ENCODE measurements around the gene ITGAD.
A peak's percentile ranks its signal among the peaks of the same experiment; 100 is the strongest.
"Not testable (repeated sequence)": the region's sequence is repeated elsewhere in the genome, so short reads cannot be mapped to it uniquely, and the experiment has no call there.

Gene ITGAD

GRCh38 chr16:31436221-31437045 is 43.3 kb downstream of the ITGAD start:
- DNase-seq = no peak

- no peak for DNase-seq
Observed at GRCh38 chr16:31438414-31438813, 45.3 kb downstream of the ITGAD start.

- DNase-seq = not testable (repeated sequence)
Observed at GRCh38 chr16:31439023-31439422, 45.9 kb downstream of the ITGAD start.

GRCh38 chr16:31439519-31439918 is 46.4 kb downstream of the ITGAD start:
- no peak for DNase-seq

DNA sequence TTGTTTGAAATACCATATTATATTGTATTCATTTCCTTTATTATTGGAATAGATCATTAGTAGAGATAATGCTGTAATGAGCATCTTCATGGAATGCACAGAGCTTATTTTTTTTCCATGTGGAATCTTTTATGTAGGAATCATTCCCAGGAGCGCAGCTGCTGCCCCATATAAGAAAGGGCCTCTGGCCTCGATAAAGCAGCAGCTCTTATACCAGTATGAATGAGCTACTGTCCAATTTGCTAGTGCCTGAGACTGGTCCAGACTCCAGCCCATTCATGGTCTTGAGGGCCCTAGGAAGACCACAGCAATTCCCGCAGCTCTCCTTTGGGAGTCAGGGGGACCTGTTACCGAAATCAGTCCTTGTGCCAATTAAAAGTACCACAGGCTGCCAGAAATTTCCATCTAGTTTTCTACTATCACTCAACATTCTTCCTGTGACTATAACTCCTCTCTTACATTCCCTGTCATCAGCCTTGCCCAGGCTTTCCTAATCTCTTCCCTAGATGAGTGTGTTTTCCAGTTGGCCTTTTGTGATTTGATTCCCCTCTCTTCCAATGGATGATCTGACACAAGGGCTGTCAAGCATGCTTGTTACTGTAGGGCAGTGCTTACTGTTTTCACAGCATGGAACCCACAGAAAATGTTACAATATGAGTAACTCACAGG is 47.5 kb downstream of the ITGAD start:
- DNase-seq = no peak

DNA sequence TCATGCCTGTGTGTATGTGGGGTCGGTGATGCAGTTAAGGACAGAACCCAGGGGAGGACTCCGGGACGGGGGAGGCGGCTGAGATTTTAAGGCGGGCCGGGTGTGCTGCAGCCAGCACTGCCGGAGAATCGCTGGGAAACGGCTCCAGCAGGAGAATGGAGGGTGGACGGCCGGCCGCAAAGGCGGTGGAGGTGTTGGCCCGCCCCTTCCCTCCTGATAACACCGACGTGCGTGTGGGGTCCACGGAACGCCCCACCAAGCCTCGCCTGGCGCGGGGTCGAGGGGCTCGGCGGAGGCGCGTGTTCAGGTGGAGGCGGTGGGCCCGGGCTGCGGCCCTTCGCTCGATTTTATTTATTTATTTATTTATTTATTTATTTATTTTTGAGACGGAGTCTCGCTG is 48.8 kb downstream of the ITGAD start:
- DNase-seq = no peak

GRCh38 chr16:31445931-31446330 is 52.8 kb downstream of the ITGAD start:
- DNase-seq = not testable (repeated sequence)

DNA sequence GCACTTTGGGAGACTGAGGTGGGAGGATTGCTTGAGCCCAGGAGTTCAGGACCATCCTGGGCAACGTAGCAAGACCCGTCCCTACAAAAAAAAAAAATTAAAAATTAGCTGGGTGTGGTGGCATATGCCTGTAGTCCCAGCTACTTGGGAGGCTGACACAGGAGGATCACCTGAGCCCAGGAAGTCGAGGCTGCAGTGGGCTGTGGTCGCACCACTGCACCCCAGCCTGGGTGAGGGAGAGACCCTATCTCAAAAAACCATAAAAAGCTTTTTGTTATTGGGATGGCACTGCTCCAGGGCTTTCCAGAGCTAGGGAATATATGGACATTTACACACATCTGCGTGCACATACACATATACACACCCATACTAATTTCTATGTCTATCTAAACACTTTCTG is 58.1 kb downstream of the ITGAD start:
- no peak for DNase-seq

GRCh38 chr16:31451681-31452351 is 58.7 kb downstream of the ITGAD start:
- no peak for DNase-seq

- DNase-seq = no peak
Observed at GRCh38 chr16:31452631-31453106, 59.5 kb downstream of the ITGAD start.

DNA sequence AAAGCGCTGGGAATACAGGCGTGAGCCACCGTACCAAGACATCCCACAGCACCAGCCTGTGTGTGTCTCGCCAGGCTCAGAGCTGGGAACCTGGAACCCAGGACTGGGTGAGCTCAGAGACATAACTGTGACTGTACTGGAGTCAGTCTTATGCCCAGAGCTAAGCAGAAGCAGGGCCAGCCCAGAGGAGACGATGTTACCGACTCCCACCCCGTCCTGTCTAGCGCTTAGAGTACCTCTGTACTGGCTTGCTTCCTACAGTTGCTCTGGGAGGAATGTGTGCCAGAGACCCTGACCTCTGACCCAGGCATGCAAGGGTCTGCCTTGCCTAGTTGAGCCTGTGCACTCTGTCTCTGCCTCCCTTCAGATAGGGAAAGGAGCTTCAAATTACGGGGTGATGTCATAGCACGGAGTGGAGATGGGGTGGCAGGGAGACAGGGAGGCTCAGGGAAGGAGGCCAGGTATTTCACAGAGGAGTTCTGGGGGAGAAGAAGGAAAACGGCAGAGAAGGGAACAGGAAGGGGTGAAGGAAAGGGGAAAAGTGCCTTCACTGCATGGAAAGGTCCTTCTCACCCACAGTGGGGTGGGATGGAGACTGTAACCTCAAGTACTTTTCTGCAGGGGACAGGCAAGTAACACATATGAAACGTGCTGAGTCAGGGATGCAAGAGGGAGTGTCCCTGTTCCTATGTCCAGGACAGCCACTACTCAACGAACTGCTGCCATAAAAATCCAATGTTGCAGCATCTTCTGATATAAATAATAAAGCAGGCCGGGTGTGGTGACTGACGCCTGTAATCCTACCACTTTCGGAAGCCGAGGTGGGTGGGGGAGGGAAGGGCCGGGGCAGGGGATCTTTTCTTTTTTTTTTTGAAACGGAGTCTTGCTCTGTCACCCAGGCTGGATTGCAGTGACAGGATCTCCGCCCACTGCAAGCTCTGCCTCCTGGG is 60.4 kb downstream of the ITGAD start:
- DNase-seq = no peak

- DNase-seq = peak; percentile 22
Observed at GRCh38 chr16:31455601-31456314, 62.6 kb downstream of the ITGAD start.

GRCh38 chr16:31456988-31457360 is 63.8 kb downstream of the ITGAD start:
- no peak for DNase-seq

DNA sequence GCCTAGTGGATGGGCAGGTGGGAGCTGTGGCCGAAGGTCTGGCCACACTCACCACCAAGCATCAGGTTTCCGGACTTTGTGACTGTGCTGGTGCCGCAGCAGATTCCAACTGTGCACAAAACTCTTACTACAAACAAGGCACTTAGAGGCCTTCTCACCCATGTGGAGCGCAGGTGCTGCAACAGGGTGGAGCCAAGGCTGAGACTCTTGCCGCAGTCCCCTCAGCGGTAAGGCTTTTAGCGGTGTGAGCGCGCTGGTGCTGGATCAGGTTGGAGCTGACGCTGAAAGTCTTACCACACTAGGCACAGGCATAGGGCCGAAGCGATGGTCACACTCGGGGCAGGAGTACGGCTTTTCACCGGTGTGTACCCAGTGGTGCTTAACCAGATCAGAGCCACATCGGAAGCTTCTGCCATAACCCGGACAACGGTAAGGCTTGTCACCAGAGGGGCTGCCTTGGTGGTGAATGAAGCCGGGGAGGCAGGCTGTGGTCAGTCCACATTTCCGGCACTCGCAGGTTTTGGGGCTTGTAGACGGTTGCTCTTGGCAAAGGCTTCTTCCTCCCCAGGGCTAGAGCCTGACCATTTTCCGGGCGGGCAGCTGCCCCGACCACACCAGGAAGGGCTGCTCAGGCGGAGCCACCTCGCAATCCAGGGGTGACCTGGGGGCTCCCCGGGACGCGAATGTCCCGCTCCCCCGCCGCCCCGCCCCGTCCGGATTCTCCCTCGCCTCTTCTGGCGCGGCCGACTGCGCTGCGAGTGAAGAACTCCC is 65.1 kb downstream of the ITGAD start:
- DNase-seq = peak; percentile 39 to 48

GRCh38 chr16:31458844-31459686 is 65.9 kb downstream of the ITGAD start, which contains the start of gene ARMC5:
Gene ARMC5, plus strand, starts transcription at chr16:31459501. Its CDS starts 24 bp downstream, at chr16:31459525.
- DNase-seq = peak; percentile 96 to 97

DNA sequence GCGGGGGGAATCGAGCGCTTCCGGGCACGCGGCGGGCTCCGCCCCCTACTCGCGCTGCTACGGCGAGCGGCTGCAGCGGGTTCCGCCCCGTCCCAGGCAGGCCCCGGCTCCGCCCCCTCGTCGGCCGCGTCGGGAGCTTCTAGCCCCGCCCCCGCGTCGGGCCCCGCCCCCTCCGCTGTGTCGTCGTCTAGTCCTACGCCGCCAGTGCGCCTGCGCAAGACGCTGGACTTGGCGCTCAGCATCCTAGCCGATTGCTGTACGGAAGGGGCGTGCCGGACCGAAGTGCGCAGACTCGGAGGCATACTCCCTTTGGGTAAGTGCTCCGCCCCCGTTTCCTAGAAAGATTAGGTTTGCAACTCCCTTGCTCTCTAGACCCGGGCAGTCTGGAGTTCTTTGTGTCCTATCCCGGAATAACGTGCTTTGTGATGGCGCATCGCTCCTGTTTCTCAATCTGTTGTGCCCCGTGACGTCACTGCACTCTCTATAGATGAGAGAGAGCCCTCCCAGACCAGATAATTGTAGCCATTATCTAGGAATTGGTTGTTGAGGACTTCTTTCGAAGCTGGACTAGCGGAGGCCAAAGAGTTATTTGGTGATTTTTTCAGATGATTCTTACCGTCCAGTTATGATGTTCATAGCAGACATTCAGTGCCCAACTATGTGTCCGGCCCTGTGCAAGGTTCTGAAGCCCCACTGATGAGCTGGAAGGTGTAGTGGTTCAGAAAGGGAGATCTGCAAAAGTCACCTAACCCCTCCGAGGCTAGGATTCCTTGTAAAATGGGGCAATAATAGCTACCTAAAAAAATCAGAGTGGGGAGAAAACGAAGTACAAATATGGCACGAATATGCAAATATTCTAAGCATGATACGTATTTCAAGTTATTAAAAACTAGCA is 66.8 kb downstream of the ITGAD start:
- DNase-seq = peak; percentile 100

GRCh38 chr16:31460582-31461002 is 67.5 kb downstream of the ITGAD start:
- DNase-seq = no peak

DNA sequence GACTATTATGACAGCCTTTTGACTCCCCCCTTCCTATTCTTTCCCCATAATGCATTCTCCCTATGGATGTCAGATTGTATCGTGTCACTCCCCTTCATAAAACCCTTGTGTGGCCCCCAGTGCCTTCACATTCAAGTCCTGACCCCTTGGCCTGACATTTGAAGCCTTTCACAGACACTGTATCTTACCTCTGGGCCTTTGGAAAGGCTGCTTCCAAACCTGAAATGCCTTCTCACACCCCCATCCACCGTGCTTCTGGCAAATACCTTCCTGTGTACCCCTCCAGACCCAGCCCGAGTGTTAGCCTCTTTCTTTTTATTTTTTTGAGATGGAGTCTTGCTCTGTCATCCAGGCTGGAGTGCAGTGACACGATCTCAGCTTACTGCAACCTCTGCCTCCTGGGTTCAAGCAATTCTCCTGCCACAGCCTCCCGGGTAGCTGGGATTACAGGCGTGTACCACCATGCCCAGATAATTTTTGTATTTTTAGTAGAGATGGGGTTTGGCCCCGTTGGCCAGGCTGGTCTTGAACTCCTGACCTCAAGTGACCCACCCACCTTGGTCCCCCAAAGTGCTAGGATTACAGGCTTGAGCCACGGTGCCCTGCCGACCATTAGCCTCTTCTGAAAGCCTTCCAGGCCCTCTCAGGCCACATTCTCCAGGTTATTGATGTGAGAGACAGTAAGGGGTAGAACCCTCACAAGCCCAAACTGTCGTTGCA is 68.2 kb downstream of the ITGAD start:
- no peak for DNase-seq

Measured in activated CD4-positive, alpha-beta T cell treated with anti-CD3 and anti-CD28 coated beads, Interleukin-2, amount 50 U/mL, for 4 hours (primary cell).